Stomach (tissue), 9 donors: ENCODE data around the gene GSE1. TPM values are rescaled to one million over a fixed set of nuclear protein-coding genes. Genes with fewer than 3 reads are reported as not detected.

Experiments used
- DNase-seq, 2 donors: peaks; one replicate each; pipeline versions ENCODE4 v3.0.0 to v3.0.0-alpha.2; 2013 to 2019
- H3K27ac ChIP-seq, 5 donors: fragments of 200-600 bp in 4 of 5; sonication (generic) in 4 of 5; one replicate each; pipeline ENCODE4 v1.5.1; 2013 to 2019; ENCODE audit warnings: mild to moderate bottlenecking in 1 of 5, moderate library complexity in 1 of 5
- H3K27me3 ChIP-seq, 3 donors: fragments of 200-600 bp; sonication (generic); one replicate each; pipeline ENCODE4 v1.5.1; 2017 to 2019; ENCODE audit warnings: mixed run types in 1 of 3
- H3K36me3 ChIP-seq, 4 donors: fragments of 200-600 bp; sonication (generic); 1 replicate in 3 of 4; 2 replicates in 1 of 4; pipeline ENCODE4 v1.5.1; 2016 to 2019
- H3K4me1 ChIP-seq, 4 donors: fragments of 200-600 bp; sonication (generic); one replicate each; pipeline ENCODE4 v1.5.1; 2016 to 2019
- H3K4me3 ChIP-seq, 4 donors: fragments of 200-600 bp; sonication (generic) in 3 of 4; one replicate each; pipeline ENCODE4 v1.5.1; 2016 to 2019; ENCODE audit warnings: mild to moderate bottlenecking in 1 of 4
- H3K9me3 ChIP-seq, 4 donors: fragments of 200-600 bp; sonication (generic); one replicate each; pipeline ENCODE4 v1.5.1; 2016 to 2019
- CTCF ChIP-seq, 7 experiments: fragments of 450-650 bp in 4 of 7; fragments of 200-600 bp in 3 of 7; sonication (generic) in 3 of 7; IDR thresholded peaks; one replicate each; pipeline ENCODE4 v1.5.1; 2016 to 2019; ENCODE audit warnings: antibody characterized with exemption in 7 of 7, control low read depth in 2 of 7, mild to moderate bottlenecking in 1 of 7
- EP300 ChIP-seq: sonication (generic); formaldehyde crosslinking; IDR thresholded peaks from one replicate; pipeline ENCODE4 v1.6.1; 2017; ENCODE audit warnings: antibody characterized with exemption
- POLR2A ChIP-seq, 4 donors: fragments of 450-650 bp; IDR thresholded peaks; one replicate each; pipeline ENCODE4 v1.6.1; 2016; ENCODE audit warnings: antibody characterized with exemption in 4 of 4, control low read depth in 2 of 4, mild to moderate bottlenecking in 1 of 4, moderate library complexity in 1 of 4
- POLR2AphosphoS5 ChIP-seq, 3 donors: sonication (generic); formaldehyde crosslinking; IDR thresholded peaks; one replicate each; pipeline ENCODE4 v1.6.1; 2016; ENCODE audit warnings: antibody characterized with exemption in 3 of 3
- WGBS, 5 donors: extraction: QIAGEN DNeasy Blood & Tissue Kit in 3 of 5; methylation state at CpG; one replicate each; pipeline versions ENCODE4 v1.1.5 to v1.1.7; 2013 to 2018; 5-methylcytosine and 5-hydroxymethylcytosine counted together
- intact Hi-C: fragments of 100-400 bp; cut with DNase I; formaldehyde crosslinking; loops from one replicate; pipeline ENCODE4 v1.15.1; 2023; ENCODE audit warnings: low total_unique reads
- polyA plus RNA-seq, 3 donors: library from polyadenylated mRNA; stranded (reverse); fragments of 200-250 nt; gene quantifications; one replicate each; pipeline ENCODE4 v1.2.3, GENCODE V29; 2013
- total RNA-seq, 5 donors: library from RNA; depleted of rRNA; stranded (reverse); fragments of >200 nt; gene quantifications; one replicate each; pipeline versions ENCODE4 v1.1.0 to v1.2.3, GENCODE V29; 2014 to 2016
- donor health status: healthy with polysubstance abuse.
- donor health status: Bipolar disorder and iron deficiency.
- donor health status: healthy.

Gene GSE1
- total and polyA plus RNA-seq, 8 donors = 11.8 to 294 (median 93.0) TPM

DNA sequence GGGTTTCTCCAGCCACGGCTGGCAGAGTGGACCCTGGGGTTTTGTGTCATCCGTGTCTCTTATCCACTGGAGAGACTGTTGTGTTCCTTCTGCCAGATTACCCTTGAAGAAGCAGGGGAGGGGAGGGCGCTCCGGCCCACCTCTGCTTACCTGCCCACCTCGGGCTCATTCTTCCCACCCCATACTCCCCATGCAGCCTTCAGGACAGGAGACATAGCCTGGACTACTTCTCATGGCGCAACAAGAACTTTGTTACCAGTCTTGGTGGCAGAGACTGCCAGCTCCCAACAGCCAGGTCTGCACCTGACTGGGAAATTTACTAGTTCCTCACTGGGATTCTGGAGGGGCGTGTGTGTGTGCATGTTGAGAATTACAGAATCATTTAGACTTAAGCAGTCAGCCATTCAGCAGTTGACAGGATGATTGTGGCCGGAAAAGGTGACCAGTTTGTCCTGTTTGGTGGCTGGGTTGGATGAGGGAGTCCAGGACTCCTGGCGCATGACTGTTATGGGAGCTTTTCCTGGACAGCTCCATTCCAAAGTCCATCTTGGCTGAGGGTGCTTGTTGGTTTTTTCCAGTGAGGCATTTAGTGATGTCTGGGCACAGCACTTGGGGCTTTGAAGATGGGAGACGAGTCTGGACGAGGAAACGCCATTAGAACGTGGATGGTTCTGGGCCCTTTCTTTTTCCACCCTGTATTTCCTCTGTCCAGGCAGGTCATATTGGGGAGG is 8.7 kb downstream of the GSE1 start:
- no peak overlapping the region for H3K4me3 ChIP-seq
- DNase-seq = peak; percentile 88 to 93

GRCh38 chr16:85622683-85623082 is 9.6 kb downstream of the GSE1 start:
- no peak for DNase-seq
- H3K27me3 ChIP-seq = no peaks in the 10 kb centered on the region
- 68 to 75% (median 73%) methylated on average over 5 to 6 of the region's 6 CpGs for WGBS, 5 donors
- peak overlapping the region in 2 of 5 donors; percentile 66 to 75 for H3K27ac ChIP-seq
- intact Hi-C loops = no loop called here
- no peaks in the 10 kb centered on the region for H3K9me3 ChIP-seq
- H3K4me3 ChIP-seq = no peak overlapping the region
- H3K36me3 ChIP-seq = peaks cover 0 to 11% (median 5%) of the 10 kb centered on the region in 4 donors
- no peak for TF ChIP-seq EP300
- no peak for TF ChIP-seq POLR2A (IDR thresholded peaks at IDR 0.05)
- TF ChIP-seq CTCF (IDR thresholded peaks at IDR 0.05) = no peak
- no peak for TF ChIP-seq POLR2AphosphoS5 (IDR thresholded peaks at IDR 0.05)
- H3K4me1 ChIP-seq = peaks cover 86 to 100% (median 97%) of the 10 kb centered on the region in 4 donors

More for the DNA sequence above, 8.7 kb downstream of the GSE1 start:
- no peak for TF ChIP-seq EP300
- TF ChIP-seq CTCF (IDR thresholded peaks at IDR 0.05) = peak in 1 of 7 experiments; percentile 11
- peak in 2 of 3 donors; percentile 71 to 88 for TF ChIP-seq POLR2AphosphoS5 (IDR thresholded peaks at IDR 0.05)
- no peak for TF ChIP-seq POLR2A (IDR thresholded peaks at IDR 0.05)
- Histone ChIP-seq H3K4me1 (peaks cover 86 to 100% (median 97%) of the 10 kb centered on the region in 4 donors), H3K27me3 (no peaks in the 10 kb centered on the region), H3K27ac (peak overlapping the region; percentile 45 to 75 (median 66)), H3K9me3 (no peaks in the 10 kb centered on the region), H3K36me3 (peaks cover 0 to 11% (median 5%) of the 10 kb centered on the region in 4 donors)
- WGBS, 5 donors = 42 to 66% (median 53%) methylated on average over 13 of the region's 13 CpGs
- intact Hi-C loops = no loop called here

GRCh38 chr16:85623250-85623649 is 10.1 kb downstream of the GSE1 start:
- peaks cover 87 to 100% (median 97%) of the 10 kb centered on the region in 4 donors for H3K4me1 ChIP-seq
- peaks cover 0 to 8% (median 5%) of the 10 kb centered on the region in 4 donors for H3K36me3 ChIP-seq
- TF ChIP-seq POLR2AphosphoS5 (IDR thresholded peaks at IDR 0.05) (no peak), POLR2A (IDR thresholded peaks at IDR 0.05) (no peak), EP300 (no peak), CTCF (IDR thresholded peaks at IDR 0.05) (no peak)
- intact Hi-C loops = no loop called here
- H3K27ac ChIP-seq = no peak overlapping the region
- H3K4me3 ChIP-seq = no peak overlapping the region
- WGBS, 5 donors = 88 to 93% (median 91%) methylated on average over 11 of the region's 11 CpGs
- no peaks in the 10 kb centered on the region for H3K27me3 ChIP-seq
- no peaks in the 10 kb centered on the region for H3K9me3 ChIP-seq
- DNase-seq = no peak

GRCh38 chr16:85623997-85624601 is 11.0 kb downstream of the GSE1 start:
- 72 to 86% (median 79%) methylated on average over 21 of the region's 21 CpGs for WGBS, 5 donors
- TF ChIP-seq CTCF (IDR thresholded peaks at IDR 0.05) (no peak), POLR2A (IDR thresholded peaks at IDR 0.05) (no peak)
- intact Hi-C loops = no loop called here
- Histone ChIP-seq H3K4me3 (no peak overlapping the region), H3K4me1 (peaks cover 79 to 98% (median 92%) of the 10 kb centered on the region in 4 donors), H3K27me3 (no peaks in the 10 kb centered on the region), H3K36me3 (peaks cover 0 to 12% (median 4%) of the 10 kb centered on the region in 4 donors), H3K27ac (peak overlapping the region in 2 of 5 donors; percentile 7 to 18), H3K9me3 (no peaks in the 10 kb centered on the region)
- no peak for DNase-seq
